Measurements from ENCODE around the gene CLN6.
"Not testable (repeated sequence)": the region's sequence is repeated elsewhere in the genome, so short reads cannot be mapped to it uniquely, and the experiment has no call there.

DNA sequence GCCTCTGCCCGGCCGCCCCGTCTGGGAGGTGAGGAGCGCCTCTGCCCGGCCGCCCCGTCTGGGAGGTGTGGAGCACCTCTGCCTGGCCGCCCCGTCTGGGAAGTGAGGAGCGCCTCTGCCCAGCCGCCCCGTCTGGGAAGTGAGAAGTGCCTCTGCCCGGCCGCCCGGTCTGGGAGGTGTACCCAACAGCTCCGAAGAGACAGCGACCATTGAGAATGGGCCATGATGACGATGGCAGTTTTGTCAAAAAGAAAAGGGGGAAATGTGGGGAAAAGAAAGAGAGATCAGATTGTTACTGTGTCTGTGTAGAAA is 7.1 kb downstream of the CLN6 start:
- not testable (repeated sequence) for TF ChIP-seq POLR2A (IDR thresholded peaks at IDR 0.05; ENCODE audit: low read length); GATA1 (IDR thresholded peaks at IDR 0.05; ENCODE audit: low read depth, low read length)

Data from erythroblast (primary cell).